Measurements from ENCODE around the gene ACVR1B.

- TF ChIP-seq TAF1 (IDR thresholded peaks at IDR 0.05; ENCODE audit: low read depth, low read length) (no peak), POLR2A (IDR thresholded peaks at IDR 0.05; ENCODE audit: low read depth, low read length) (no peak)
These were observed 29.3 kb downstream of the ACVR1B start for GRCh38 chr12:51980809-51981127.

Data from GM12891 (cell line).